DND-41 (cell line): ENCODE data around the gene TBC1D8.

Source experiments
- EZH2 ChIP-seq: IDR thresholded peaks from 3 replicates; pipeline ENCODE4 v1.6.1; 2012; ENCODE audit warnings: borderline replicate concordance, low read depth, mild to moderate bottlenecking, moderate library complexity, low read length, inconsistent platforms; ENCODE audit not compliant: severe bottlenecking
- TF ChIP-seq, protein P1 (sequence below): IDR thresholded peaks from 2 replicates; pipeline ENCODE4 v1.5.1; 2012; ENCODE audit warnings: borderline replicate concordance, low read length, moderate library complexity, mild to moderate bottlenecking; ENCODE audit not compliant: poor library complexity, severe bottlenecking; ENCODE audit errors: extremely low read depth

DNA sequence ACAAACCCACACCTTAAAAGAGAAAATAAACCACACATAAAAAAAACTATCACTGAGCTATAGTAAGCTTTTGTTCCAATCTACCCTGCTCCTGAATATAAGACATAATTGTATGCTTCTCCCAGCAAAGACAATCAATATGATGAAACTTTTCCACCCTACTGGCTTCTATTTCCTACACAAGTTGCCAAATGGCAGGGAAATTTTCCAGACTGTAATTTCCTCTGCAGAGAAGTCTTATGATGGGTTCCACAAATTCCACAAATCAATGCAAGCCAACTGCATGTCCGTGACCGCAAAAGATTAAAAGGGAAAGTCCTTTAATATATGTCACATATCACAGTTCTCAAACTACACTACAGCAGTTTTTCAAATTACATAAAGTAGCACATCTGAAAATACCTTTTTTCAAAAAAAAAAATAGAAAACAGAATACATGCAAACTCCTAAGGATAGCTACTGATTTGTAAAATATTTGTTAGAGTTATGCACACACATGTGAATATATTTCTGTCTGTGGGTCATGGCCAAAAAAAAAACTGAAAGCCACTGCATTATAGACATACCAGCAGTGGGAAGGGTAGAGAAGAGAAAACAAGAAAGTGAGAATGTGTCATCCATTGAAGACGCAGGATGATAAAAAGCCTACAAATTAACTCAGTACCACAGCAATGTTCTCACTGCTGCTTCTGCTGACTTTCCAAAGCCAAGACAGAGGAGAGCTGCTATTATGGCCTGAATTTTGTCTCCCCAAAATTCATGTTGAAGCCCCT is 87.6 kb downstream of the TBC1D8 start:
- TF ChIP-seq, protein P1, sequence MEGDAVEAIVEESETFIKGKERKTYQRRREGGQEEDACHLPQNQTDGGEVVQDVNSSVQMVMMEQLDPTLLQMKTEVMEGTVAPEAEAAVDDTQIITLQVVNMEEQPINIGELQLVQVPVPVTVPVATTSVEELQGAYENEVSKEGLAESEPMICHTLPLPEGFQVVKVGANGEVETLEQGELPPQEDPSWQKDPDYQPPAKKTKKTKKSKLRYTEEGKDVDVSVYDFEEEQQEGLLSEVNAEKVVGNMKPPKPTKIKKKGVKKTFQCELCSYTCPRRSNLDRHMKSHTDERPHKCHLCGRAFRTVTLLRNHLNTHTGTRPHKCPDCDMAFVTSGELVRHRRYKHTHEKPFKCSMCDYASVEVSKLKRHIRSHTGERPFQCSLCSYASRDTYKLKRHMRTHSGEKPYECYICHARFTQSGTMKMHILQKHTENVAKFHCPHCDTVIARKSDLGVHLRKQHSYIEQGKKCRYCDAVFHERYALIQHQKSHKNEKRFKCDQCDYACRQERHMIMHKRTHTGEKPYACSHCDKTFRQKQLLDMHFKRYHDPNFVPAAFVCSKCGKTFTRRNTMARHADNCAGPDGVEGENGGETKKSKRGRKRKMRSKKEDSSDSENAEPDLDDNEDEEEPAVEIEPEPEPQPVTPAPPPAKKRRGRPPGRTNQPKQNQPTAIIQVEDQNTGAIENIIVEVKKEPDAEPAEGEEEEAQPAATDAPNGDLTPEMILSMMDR: no peak
- no peak for TF ChIP-seq EZH2
